SIG-M5 (cell line): ENCODE data around the gene FLRT3.

ENCODE experiments used
- DNase-seq: peaks from one replicate; lab custom pipeline; 2025; lab: John Stamatoyannopoulos, UW

Gene FLRT3

GRCh38 chr20:14337400-14338171 lies at the start of gene FLRT3:
Gene FLRT3, minus strand, starts transcription at chr20:14337612. Its CDS starts 10,106 bp downstream, at chr20:14327506.
- DNase-seq: peak; percentile 5

DNA sequence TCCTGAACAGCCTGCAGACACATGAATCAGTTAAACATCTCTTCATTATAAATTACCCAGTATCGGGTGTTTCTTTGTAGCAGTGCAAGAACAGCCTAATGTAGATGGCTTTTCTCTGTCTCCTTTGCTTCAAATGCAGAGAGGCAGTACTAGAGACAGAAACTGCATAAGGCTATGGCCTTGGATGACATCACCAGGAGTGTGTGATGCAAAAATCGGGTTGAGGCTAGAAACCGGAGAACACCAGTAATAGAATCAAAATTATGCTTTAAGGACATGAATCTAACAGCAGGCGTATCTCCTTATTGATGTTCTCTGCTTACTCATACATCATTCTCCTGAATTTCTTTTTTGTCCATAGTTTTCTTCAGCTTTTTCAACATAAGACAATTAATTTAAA lies 49.3 kb upstream of the FLRT3 start:
- no peak for DNase-seq

DNA sequence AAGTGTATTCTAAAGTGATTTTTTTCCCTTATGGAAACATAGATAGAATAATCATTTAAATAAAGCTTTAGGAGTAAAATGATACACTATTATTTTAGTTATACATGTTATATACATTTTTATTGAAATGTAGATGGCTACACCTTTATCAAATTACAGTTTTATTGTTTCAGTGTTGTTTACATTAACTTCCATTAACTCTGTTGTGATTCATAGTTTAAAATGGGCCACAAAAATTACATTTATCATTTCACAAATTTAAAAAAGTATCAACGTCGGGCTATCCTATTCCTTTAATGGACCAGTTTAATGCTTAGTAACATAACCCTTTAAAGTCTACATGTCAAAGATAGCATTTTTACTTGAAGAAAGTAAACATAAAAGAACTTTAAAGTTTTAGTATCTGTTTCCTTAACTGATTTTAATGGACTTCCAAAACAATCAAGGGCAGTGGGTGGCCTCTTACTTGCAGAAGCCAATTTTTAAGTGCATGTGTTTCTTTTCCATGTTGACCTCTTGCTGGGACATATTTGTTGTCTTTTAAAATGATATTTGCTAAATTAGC lies 47.8 kb upstream of the FLRT3 start:
- no peak for DNase-seq

- DNase-seq: no peak
Observed at GRCh38 chr20:14384416-14385175, 47.2 kb upstream of the FLRT3 start.

DNA sequence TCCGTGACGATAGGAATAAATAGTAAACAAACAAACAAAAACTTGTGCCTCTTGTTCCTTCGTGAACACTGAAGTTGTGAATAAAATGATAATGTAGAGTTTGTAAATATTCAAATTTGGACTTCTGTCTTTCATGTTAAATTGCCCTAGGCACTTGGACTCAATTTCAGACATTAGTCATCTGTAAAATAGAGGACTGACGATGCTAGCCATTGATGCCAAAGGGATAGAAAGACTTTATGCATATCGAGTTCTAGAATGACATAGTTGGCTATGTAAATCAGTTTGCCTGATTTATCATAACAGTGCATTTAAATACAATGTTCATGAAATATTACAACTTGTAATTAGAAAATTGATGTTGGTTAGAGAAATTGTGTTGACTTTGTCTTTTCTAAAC lies 45.9 kb upstream of the FLRT3 start:
- DNase-seq: no peak

- no peak for DNase-seq
Observed at GRCh38 chr20:14378326-14378725, 40.9 kb upstream of the FLRT3 start.

- no peak for DNase-seq
Observed at GRCh38 chr20:14375416-14375985, 38.1 kb upstream of the FLRT3 start.

- no peak for DNase-seq
Observed at GRCh38 chr20:14374196-14374595, 36.8 kb upstream of the FLRT3 start.

- DNase-seq: no peak
Observed at GRCh38 chr20:14361509-14362345, 24.3 kb upstream of the FLRT3 start.

- DNase-seq: no peak
Observed at GRCh38 chr20:14360416-14360815, 23.0 kb upstream of the FLRT3 start.

DNA sequence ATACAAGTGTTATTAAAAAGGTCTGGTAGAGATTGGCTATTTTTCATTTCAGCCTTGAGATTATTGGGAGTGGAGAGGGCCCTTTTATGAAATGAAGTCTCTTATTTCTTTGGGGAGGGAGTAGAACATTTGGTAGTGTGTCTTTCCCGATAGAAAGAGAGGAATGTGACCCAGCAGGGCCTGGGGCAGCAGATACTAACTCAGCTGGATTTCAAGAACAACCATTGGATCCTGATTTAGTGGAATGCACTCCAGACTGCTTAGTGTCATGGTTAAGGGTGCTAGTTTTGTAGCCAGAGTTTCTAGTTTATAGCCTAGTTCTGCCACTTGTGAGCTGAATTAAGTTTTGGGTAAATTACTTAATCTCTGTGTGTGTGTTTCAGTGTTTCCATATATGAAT lies 18.4 kb upstream of the FLRT3 start:
- DNase-seq: no peak

GRCh38 chr20:14344746-14345145 lies 7.3 kb upstream of the FLRT3 start:
- DNase-seq: no peak

GRCh38 chr20:14343491-14344065 lies 6.2 kb upstream of the FLRT3 start:
- no peak for DNase-seq

- DNase-seq: no peak
Observed at GRCh38 chr20:14342918-14343317, 5.5 kb upstream of the FLRT3 start.

DNA sequence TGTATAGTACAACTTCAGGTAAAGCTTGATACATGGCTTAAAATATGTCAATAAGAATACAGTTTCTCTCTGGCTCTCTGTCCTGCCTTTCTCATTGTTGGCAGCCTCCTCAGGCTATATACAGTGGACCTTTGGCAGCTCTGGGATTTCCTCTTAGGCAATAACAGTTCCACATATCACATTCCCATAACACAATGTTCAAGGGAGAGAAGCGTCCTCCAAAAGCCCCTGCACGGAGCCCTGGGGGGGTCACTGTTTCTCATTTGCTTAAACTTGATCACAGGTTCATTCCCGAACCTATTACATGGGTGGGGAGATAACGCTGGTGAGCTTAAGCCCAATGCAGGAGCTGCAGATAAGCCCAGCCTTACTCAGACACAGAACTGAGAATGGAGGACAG lies 4.4 kb upstream of the FLRT3 start:
- DNase-seq: no peak

DNA sequence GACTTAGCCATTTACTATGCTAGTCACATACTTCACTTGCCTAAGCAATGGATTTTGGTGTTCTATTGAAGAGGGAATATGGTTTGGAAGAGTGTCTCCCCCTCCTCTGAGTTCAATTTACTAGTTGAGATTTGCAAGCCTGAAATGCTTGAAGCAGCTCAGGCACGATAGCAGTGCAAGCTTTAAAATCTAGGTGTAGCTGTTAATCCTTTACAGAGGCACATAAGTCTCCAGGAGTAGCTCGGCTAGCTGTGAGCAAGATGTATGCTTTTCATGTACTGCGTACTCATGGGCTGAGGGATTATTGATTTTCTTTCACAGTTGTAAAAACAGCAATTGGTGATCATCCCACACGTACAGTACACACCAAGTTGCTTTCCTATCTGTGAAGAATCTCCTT lies 726 bp downstream of the FLRT3 start:
- no peak for DNase-seq

DNA sequence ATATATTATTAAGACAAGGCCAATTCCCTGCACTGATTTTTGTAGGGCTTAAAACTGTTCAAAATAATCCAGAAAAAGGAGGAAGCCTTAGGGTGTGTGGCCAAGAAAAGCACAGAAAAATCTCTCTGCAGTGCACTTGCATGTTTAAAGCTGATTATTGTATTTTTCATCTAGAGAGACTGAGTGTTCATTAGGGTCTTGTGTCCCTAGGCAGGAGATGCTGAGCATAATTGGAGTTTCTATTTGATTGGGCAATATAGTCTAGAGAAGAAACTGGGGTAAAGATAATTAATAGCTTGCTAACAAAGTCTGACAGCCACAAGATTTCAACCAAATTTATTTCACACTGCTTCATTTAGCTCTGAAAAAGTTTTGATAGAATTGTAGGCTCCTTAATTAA lies 2.4 kb downstream of the FLRT3 start:
- DNase-seq: no peak

- no peak for DNase-seq
Observed at GRCh38 chr20:14334306-14334930, 3.0 kb downstream of the FLRT3 start.

- DNase-seq: no peak
Observed at GRCh38 chr20:14333721-14334120, 3.7 kb downstream of the FLRT3 start.

DNA sequence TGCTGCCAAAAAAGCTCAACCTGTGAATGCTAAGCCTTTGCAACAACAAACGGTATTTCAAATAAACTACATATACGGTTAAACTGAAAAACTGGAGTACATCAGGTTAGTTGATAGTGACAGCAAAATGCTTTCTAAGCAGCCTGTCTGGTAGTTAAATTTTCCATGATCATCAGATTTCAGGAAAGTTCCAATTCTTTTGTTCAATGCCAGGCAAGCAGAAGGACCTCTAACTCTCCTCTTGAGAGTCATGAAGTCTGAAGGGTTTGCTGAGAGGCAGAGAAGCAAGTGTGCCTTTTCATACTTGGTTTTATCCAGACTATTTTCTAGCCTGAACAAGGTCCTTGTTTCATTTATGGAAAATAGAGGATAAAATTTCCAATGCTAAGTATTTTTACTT lies 4.5 kb downstream of the FLRT3 start:
- DNase-seq: no peak

DNA sequence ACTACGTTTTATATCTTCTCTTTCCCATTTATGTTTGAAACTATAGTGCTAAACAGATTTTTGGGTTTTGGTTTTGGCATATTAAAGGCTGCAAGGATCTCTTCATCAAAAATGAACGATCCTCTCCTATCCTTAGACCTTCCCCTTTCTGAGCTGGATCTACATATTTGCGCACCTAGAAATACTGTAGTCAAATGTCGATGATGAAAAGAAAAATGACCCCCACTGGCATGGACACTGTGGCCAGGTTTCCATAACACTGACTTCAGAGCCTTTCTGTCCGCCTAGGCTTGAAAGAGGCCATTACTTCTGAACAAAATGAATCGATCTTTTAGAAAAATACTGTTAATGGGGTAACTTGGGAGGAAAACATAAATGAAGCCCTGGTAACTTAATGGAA lies 5.8 kb downstream of the FLRT3 start:
- DNase-seq: no peak
